HepG2 (cell line): ENCODE results near the gene RPL37A. TPM values are rescaled to one million over a fixed set of nuclear protein-coding genes. Genes with fewer than 3 reads are reported as not detected.
A peak's percentile ranks its signal among the peaks of the same experiment; 100 is the strongest.

Experiments
- ASH2L ChIP-seq: fragments of 300-600, 200-600 bp; sonication (generic); IDR thresholded peaks from 2 replicates; pipeline ENCODE4 v1.7.0; 2017; ENCODE audit warnings: low read depth, mild to moderate bottlenecking, moderate library complexity, mixed read lengths, low read length; ENCODE audit not compliant: insufficient read length
- EP300 ChIP-seq, 3 experiments: sonication (generic) in 1 of 3; formaldehyde crosslinking in 1 of 3; IDR thresholded peaks; 2 replicates each; pipeline versions ENCODE4 v1.5.1 to v1.6.1; 2011 to 2020; ENCODE audit warnings: low read depth in 2 of 3, low read length in 2 of 3, borderline replicate concordance in 1 of 3, improper control_type of control experiment in 1 of 3, mild to moderate bottlenecking in 1 of 3, missing genetic modification reagents in 1 of 3, moderate library complexity in 1 of 3
- FUBP1 ChIP-seq: sonication (generic); formaldehyde crosslinking; IDR thresholded peaks from 2 replicates; pipeline ENCODE4 v1.5.1; 2020; ENCODE audit warnings: missing genetic modification reagents, mild to moderate bottlenecking, borderline replicate concordance
- HINFP ChIP-seq: sonication (generic); formaldehyde crosslinking; IDR thresholded peaks from 2 replicates; pipeline ENCODE4 v1.4.0; 2020; ENCODE audit warnings: low read depth, mild to moderate bottlenecking, missing genetic modification reagents
- NPAS2 ChIP-seq: sonication (generic); formaldehyde crosslinking; IDR thresholded peaks from 2 replicates; pipeline ENCODE4 v1.8.0; 2022; ENCODE audit warnings: mild to moderate bottlenecking, missing genetic modification reagents, borderline replicate concordance
- NR2F2 ChIP-seq: IDR thresholded peaks from 2 replicates; pipeline ENCODE4 v1.6.1; 2012; ENCODE audit warnings: low read depth, inconsistent platforms, borderline replicate concordance
- REPIN1 ChIP-seq: sonication (generic); formaldehyde crosslinking; IDR thresholded peaks from 2 replicates; pipeline ENCODE4 v1.8.0; 2022; ENCODE audit warnings: missing genetic modification reagents, low read depth, mild to moderate bottlenecking, borderline replicate concordance
- SP5 ChIP-seq: IDR thresholded peaks from 2 replicates; pipeline ENCODE4 v1.6.1; 2016; ENCODE audit warnings: low read depth, borderline replicate concordance
- TCF7 ChIP-seq: sonication (generic); IDR thresholded peaks from 2 replicates; pipeline ENCODE4 v1.6.1; 2016; ENCODE audit warnings: antibody characterized with exemption, low read depth
- ZC3H13 ChIP-seq: sonication (generic); formaldehyde crosslinking; IDR thresholded peaks from 2 replicates; pipeline ENCODE4 v1.8.1; 2023; ENCODE audit warnings: mild to moderate bottlenecking, missing genetic modification reagents, moderate library complexity
- ZC3H4 ChIP-seq: sonication (generic); formaldehyde crosslinking; IDR thresholded peaks from 2 replicates; pipeline ENCODE4 v1.4.0; 2020; ENCODE audit warnings: missing genetic modification reagents, borderline replicate concordance
- ZFP62 ChIP-seq: sonication (generic); formaldehyde crosslinking; IDR thresholded peaks from 2 replicates; pipeline ENCODE4 v1.4.0; 2020; ENCODE audit warnings: missing genetic modification reagents
- ZKSCAN1 ChIP-seq: fragments of 150-350 bp; IDR thresholded peaks from 2 replicates; pipeline ENCODE4 v1.6.1; 2014; ENCODE audit warnings: low read length
- ZNF3 ChIP-seq: IDR thresholded peaks from 2 replicates; pipeline ENCODE4 v1.7.0; 2017; ENCODE audit warnings: inconsistent platforms
- ZNF329 ChIP-seq: sonication (generic); formaldehyde crosslinking; IDR thresholded peaks from 2 replicates; pipeline ENCODE4 v1.9.0; 2021; ENCODE audit warnings: low read depth, mild to moderate bottlenecking, missing genetic modification reagents
- ZNF441 ChIP-seq: sonication (generic); formaldehyde crosslinking; IDR thresholded peaks from 2 replicates; pipeline ENCODE4 v1.7.0; 2021; ENCODE audit warnings: missing genetic modification reagents, borderline replicate concordance
- ZNF609 ChIP-seq: sonication (generic); formaldehyde crosslinking; IDR thresholded peaks from 2 replicates; pipeline ENCODE4 v1.4.0; 2020; ENCODE audit warnings: mild to moderate bottlenecking, missing genetic modification reagents, borderline replicate concordance
- ZNF614 ChIP-seq: IDR thresholded peaks from 2 replicates; pipeline ENCODE4 v1.6.1; 2018; ENCODE audit warnings: missing biosample characterization, missing genetic modification reagents, inconsistent platforms, borderline replicate concordance
- ZNF792 ChIP-seq: IDR thresholded peaks from 2 replicates; pipeline ENCODE4 v1.6.1; 2016
- ZNF891 ChIP-seq: sonication (generic); formaldehyde crosslinking; IDR thresholded peaks from 2 replicates; pipeline ENCODE4 v1.5.0; 2020; ENCODE audit warnings: mild to moderate bottlenecking, missing genetic modification reagents
- polyA plus RNA-seq, 8 experiments: library from polyadenylated mRNA; depleted of rRNA in 3 of 8; stranded (reverse) in 7 of 8; unstranded in 1 of 8; fragments of >200 nt; fragmentation: Illumina TruSeq in 4 of 8; extraction: Trizol in 4 of 8; gene quantifications; 2 replicates each; pipeline versions ENCODE4 v1.2.1 to v1.2.3, GENCODE V29; 2011 to 2016; ENCODE audit warnings: low read depth in 4 of 8, missing spikeins in 1 of 8, mixed read lengths in 1 of 8; ENCODE audit not compliant: insufficient read depth in 1 of 8
- total RNA-seq, 5 experiments: library from RNA; depleted of rRNA; stranded (reverse); fragments of >200 nt; fragmentation: Illumina TruSeq; extraction: Trizol; gene quantifications; 2 replicates each; pipeline ENCODE4 v1.2.3, GENCODE V29; 2016; ENCODE audit warnings: low read depth in 1 of 5

RPL37A gene
- total and polyA plus RNA-seq, 2 of the 13 experiments (the other 11 are each of a cell fraction or from before 2014, with no cell fraction given) = 6,902 to 7,910 TPM

GRCh38 chr2:216498379-216499352 is at the start of gene RPL37A (continued):
- TF ChIP-seq ZNF329 (CRISPR knock-in tag) (peak; percentile 50; the same call in 1 of the 2 replicates), NR2F2 (peak; percentile 62; the same call in 1 of the 2 replicates), ZFP62 (CRISPR knock-in tag) (no peak), ZC3H13 (CRISPR knock-in tag) (peak; percentile 94), ZC3H4 (peak; percentile 51; the same call in 1 of the 2 replicates), SP5 (CRISPR knock-in tag) (peak; percentile 36; the same call in 1 of the 2 replicates), ZNF614 (CRISPR knock-in tag) (peak; percentile 94), ASH2L (peak; percentile 99), ZNF891 (CRISPR knock-in tag) (peak; percentile 99), ZNF441 (CRISPR knock-in tag) (peak; percentile 86; the same call in 1 of the 2 replicates), EP300 (IDR thresholded peaks at IDR 0.05; ENCODE audit: low read depth in 2 of 2, low read length in 2 of 2) (peak in 1 of 2 experiments; percentile 61; a peak in 2 of 4 replicates), EP300 (CRISPR knock-in tag; IDR thresholded peaks at IDR 0.05; ENCODE audit: borderline replicate concordance) (peak; percentile 73), NPAS2 (CRISPR knock-in tag) (no peak), REPIN1 (CRISPR knock-in tag) (peak; percentile 96), ZKSCAN1 (no peak; the same call in none of the 2 replicates), HINFP (CRISPR knock-in tag) (peak; percentile 85), ZNF609 (peak; percentile 73; the same call in 1 of the 2 replicates), FUBP1 (CRISPR knock-in tag) (peak; percentile 79), ZNF792 (peak; percentile 94), ZNF3 (CRISPR knock-in tag) (no peak; the same call in none of the 2 replicates), TCF7 (no peak)
